D341Med (cell line): ENCODE measurements around the gene STMP1.
"Not testable (repeated sequence)": the region's sequence is repeated elsewhere in the genome, so short reads cannot be mapped to it uniquely, and the experiment has no call there.

Source experiments
- DNase-seq: peaks from one replicate; pipeline ENCODE4 v3.0.0; 2012; ENCODE audit warnings: low spot score

The STMP1 gene

DNA sequence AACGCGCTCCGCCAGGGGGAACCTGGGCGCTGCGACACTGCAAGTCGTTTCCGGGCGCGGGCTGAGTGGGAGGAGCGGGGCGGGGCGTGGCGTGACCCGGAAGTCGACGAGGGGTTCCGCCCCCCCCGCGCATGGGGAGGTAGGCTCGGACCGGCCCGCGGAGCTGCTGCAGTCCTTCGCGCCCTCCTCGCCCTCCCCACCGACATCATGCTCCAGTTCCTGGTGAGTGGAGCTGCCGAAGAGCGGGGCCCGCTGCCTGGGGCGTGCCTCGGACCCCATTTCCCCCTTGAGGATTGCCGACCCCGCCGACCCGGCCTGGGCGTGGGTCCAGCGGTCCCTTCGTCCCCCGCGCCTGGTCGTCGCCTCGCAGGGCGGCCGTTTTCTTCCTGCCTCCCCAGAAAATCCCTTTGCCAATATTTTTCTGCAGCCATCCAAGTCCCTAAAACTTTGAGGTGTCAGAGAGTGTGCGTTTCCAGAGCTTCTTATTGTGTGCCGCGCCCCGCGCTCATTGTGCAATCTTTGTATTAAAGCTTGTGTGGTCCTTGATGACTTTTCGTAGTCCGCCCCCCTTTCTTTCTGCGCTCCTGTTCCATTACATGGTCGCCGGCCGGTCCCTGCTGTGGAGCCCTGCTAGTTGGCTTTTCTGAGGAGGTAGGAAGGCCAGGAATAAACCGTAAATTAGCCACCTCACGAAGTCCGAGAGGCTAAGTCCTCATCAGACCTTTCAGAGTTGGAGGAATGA lies at the start of gene STMP1:
Gene STMP1, plus strand, starts transcription at position 142 of the 742 bp plus-strand sequence.
- peak; percentile 98 for DNase-seq

DNA sequence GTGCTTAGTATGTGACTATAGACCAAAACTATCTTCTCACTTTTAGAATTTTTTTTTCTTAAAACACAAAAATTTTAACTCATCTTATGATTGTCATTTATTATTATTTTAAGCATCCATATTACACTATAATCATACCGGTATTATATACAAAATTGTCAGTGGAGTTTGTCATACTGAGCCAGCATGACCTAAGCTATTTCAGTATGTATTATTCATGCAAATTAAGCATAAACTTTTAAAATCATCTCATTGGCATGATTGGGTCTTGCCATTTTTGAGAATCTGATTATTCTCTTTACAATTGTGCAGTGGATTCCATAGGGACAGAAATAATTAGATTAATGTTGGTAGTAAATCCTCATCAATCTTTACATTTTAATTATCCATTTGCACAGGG lies 46.2 kb upstream of the STMP1 start:
- DNase-seq = no peak

DNA sequence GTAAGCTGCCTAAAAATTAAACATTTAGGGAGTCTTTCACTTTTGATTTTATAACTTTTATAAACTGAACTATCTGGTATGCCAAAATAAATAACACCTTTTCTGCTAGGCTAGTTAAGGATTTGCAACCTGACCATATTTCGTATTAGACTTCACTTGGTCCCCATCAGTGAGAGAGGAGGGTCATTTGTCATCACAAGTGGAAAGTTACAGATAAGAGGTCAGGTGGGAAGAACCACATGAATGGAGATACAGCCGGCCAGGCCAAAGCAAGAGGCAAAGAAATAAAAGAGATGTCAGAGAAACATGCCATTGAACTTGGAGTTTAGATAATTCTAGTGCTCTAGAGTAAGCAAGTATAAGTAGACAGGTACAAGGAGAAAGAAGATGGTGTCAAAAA lies 44.5 kb upstream of the STMP1 start:
- no peak for DNase-seq

DNA sequence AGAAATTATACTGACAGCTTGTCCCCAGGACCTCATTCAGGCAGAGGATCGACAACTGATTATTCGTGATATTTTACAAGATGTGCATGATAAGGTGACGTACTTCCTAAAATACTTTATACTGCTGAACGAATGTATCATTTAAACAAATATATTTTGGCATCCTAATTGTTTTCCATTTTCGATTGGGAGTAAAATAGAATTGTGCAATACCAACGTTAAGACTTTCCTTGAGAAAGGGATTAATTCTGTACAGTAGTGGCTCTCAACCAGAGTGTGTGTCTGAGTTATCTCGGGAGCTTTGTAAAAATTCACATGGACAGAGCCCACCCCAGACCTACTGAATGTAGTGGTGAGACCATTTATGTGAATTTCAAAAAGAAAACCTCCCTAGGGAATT lies 43.8 kb upstream of the STMP1 start:
- DNase-seq = no peak

DNA sequence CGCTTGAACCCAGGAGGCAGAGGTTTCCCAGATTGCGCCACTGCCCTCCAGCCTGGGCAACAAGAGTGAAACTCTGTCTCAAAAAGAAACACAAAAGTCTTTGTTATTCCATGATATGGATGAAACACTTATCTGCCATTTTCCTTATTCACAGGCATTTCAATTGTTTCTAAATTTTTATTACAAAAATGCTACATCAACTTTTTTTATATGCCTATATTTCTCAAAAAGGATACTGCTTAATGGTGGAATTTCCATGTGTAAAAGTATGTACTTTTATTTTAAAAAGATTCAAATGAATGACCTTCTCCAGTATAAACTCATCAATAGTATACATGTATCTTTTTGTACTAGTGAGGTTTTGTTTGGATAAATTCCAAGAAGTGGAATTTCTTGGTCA lies 41.9 kb upstream of the STMP1 start:
- DNase-seq = no peak

DNA sequence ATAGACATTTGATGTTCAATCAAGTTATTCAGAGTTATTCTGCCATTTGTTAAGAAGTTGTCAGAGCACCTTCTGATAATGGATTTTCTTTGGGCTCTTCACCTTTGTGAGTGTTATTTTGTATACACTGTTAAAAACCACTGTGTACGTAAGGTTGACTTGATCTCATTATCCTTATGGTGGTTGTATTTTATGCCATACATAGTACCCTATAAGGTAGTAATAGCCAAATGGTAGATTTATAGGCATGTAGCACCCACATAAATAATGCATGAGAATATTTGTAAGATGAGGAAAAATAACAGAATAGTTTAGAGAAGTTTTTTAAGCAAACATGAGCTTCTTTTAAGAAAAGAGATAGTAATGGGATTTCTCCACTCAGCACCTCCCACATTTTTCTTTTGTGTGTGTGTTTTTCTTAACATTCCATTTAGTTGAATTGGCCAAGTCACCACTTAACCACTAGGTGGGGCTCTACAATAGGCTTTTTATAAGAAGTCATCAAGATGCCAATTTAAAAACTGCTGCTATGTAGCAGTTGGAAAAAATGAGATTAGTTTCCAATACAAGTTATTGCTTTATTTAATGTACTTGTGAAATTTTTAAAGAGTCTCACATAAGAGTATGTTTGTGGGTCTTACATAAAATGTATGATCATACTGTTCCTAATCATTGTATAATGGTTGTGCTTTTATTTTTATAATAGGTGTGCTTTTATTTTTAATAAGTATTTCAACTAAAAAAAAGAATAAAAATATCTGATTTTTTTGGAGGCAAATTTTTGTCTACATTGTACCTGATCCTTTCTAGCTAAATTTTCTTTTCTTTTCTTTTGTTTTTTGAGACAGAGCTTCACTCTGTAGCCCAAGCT lies 41.1 kb upstream of the STMP1 start:
- peak; percentile 50 for DNase-seq

DNA sequence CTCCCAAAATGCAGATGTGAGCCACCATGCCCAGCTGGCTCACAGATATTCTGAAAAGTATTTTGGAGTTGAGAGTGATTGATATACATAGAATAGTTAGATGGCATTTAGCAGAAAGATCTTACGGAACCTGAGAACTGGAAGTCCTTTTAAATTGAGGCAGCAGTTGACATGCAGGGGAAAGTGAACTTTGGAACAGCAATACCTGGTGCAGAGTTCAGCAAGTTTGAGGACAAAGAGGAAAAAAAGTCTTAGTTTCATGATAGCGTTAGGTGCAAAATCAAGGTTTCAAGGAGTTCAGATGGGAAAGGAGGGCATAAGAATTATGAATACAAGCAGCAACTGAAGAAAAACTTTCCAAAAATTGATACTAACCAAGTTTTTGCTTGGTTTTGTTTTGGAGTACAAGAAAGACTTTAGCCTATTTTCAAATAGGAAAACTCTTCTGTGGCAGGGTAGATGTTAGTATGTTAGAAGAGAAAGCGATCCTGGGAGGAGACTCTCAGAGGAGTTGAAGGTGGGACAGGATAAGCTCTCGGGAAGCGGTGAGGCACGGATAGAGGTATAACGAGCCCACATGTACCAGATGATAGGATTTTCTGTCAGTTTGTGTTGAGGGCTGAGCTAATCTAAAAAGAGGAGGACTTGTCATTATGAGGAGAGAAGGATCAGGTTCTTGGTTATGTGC lies 28.0 kb upstream of the STMP1 start:
- DNase-seq = no peak

DNA sequence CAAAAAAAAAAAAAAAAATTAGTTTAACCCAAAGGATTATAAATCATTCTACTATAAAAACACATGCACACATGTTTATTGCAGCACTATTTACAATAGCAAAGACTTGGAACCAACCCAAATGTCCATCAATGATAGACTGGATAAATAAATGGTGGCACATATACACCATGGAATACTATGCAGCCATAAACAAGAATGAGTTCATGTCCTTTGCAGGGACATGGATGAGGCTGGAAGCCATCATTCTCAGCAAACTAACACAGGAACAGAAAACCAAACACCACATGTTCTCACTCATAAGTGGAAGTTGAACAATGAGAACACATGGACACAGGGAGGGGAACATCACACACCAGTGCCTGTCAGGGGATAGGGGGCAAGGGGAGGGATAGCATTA lies 22.6 kb upstream of the STMP1 start:
- not testable (repeated sequence) for DNase-seq

DNA sequence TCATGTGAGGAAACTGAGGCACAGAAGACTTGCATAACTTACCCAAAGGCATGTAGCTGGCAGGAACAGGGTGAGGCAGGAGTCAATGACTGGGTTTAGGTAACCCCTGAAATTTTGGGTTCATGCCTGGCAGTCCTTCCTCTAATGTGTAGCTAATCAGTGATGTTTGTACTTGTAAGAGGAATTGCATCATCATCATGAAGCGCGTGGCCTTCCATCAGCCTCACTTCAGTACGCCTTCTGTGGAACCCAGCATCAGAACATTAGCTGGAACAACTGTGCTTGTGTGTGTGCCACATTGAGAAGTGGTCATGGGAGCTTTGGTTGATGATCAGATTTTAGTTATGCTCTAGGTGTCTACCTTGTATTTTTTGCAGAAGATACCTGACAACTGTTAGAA lies 18.2 kb upstream of the STMP1 start:
- DNase-seq = no peak

DNA sequence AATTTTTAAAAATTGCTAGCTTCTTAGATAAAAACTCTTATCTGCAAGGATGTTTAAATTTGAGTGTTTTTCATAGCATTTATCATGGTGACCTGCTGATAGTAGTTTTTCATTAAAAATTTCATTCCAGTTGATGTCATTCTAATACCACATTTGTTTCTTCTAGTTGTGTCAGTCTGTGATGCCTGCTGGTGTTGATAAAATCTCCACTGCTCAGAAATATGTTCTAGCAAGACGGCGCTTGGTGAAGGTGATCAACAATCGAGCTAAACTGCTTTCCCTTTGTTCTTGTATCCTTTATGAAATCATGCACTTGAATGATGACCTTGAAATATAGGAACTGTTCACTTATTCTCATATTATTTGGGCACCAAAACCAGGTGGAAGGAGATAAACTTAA lies 17.6 kb upstream of the STMP1 start:
- DNase-seq = no peak

DNA sequence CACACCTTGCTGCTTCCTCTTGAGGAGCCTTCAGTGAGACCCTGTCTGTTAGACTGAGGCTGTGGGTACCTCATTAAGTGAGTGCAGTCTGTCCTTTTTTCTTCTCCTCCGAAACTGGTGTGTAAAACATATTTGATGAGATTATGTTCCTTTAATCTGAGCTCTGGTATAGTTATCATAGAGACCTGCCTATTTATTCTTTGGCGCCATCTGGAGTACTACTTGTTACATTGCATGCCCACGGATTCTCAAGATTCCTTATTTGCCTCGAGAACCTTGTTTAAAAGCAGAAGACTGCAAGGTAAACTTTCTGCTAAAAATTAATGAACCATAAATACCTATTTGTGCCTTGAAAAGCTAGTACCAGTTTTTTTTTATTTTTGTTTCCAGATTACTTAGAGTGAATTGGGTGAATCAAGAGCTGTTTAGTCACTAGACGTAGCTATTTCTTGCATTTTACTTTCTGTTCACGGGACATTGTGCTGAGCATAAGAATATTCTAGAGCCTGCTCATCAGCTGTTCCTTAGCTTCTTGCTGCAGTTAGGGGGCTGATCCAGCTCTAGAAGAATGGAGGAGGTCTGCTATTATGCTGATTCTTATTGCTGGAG lies 16.9 kb upstream of the STMP1 start:
- DNase-seq = peak; percentile 57

DNA sequence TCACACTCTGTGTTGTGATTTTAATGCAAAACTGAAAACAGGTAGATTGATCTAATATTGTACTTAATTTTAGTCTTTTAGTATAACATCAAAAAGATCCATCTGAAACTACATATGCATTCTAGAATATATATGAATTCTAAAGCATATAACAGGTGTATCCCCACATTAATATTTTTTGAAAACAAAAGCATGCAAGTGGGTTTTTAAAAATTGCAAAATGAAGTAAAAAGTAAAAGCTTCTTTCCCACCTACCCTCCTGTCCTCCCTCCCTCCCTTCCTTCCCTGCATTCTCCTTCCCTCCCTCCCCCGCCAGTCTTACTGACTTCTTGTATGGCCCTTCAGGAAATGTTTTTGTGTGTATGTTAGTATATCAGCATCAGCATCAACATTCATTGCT lies 14.6 kb upstream of the STMP1 start:
- DNase-seq = no peak

DNA sequence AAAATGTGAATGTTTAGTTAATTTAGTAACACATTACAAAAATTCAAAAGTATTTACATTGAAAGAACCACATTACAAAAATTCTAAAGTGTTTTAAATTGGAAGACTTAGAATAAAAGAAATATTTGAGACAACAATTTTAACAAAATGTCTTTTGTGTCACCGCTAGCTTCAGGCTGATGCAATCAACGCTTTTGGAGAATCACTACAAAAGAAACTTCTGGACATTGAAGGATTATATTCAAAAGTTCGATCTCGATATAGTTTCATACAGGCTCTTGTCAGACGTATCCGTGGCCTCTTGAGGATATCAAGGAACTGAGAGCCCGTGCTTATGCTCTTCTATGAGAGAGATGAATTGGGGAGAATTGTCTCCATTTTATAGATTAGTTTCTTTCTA lies 14.1 kb upstream of the STMP1 start:
- no peak for DNase-seq

DNA sequence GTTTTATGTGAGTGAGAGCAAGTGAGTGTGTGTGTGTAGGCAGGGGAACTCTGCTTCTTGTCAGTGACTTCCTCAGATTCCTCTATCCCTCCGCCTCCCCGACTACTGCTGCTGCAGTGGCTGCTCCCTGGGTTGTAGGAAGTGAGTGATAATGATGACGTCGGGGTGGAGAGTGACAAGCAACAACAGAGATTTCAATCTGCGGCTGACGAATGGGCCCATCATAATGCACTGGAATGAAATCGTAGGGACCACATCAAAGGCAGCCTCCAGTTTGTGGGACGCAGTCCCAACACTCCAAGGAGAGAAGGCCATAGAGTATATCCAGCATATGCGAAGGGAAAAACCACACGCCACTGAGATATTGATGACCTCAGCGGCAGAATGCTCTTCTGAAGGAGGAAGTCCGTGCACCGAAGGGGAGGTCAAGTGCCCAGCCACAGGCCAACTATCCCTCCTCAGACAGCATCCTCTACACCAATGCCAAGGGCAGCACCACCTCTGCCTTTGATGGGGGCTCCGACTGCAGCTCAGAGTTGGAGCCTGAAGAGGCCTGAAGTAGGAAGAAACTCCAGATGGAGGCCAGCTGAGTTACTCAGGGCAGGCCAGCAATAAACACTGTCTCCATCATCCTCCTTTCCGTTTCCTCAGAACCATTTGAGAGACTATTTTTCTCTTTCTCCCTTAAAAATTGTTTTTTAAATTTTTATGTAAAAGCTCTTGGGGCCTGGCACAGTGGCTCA lies 11.3 kb upstream of the STMP1 start:
- DNase-seq = no peak

DNA sequence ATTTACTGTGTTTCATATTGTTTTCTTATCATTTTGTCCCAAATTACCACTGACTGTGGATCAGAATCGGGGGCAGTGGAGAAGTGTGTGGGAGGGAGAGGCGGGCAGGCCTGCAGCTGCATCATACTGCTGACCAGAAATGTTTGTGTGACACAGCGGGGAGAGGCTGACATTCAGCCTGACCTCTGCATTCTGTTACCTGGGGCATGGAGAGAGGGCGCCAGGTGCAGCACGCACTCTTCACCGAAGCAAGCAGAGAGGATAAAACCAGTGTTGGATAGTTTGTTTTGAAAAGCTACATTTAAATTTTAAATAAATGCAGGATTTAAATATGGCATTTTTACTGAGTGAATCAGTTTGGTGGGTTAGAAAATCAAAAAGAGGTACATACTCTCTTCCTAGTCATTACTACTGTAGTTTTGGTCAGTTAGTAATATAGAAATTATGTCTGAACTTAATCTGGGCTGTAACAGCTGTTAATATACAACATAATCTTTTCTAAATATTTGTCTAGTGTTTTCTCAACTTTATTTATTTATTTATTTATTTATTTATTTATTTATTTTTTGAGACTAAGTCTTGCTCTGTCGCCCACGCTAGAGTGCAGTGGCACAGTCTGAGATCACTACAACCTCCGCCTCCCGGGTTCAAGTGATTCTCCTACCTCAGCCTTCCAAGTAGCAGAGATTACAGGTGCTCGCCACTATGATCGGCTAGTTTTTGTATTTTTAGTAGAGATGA lies 8.8 kb upstream of the STMP1 start:
- DNase-seq = no peak

DNA sequence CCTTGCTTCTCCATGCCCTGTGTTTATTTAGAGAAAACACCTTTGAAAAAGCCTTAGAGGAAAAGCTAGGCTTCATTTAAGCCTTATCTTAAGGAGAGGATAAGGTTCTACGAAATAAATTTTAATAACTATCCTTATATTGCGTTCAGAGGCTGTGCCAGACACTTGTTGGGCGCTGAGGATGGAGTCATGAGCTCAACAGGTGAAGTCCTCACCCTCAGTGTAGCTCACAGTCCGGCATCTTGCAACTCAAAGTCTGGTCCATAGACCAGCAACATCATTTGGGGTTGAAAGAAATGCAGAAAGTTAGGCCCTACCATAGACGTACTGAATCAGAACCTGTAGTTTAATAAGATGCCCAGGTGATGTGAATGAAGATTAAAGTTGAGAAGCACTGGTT lies 3.8 kb upstream of the STMP1 start:
- no peak for DNase-seq

DNA sequence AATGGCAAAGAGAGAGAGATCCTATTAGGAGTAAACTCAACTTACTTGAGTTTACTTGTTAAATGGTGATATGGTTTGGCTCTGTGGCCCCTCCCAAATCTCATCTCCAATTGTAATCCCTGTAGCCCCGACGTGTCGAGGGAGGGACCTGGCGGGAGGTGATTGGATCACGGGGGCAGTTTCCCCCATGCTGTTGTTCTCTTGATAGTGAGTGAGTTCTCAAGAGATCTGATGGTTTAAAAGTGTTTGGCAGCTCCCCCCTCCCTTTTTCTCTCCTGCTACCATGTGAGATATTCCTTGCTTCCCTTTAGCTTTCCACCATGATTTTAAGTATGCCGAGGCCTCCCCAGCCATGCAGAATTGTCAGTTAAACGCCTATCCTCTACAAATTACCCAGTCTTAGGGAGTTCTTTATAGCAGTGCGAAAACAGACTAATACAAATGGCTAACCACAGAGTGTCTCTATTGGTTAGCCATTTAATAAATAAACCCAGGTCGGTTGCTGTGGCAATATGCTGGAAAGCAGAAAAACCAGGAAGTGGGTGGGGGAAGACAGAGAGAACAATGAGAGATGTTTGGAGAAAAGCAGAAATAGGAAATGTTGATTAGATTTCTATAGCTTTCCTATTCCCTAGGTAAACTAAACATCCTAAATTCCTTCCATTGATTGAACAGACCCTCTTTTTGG lies 3.0 kb upstream of the STMP1 start:
- no peak for DNase-seq

DNA sequence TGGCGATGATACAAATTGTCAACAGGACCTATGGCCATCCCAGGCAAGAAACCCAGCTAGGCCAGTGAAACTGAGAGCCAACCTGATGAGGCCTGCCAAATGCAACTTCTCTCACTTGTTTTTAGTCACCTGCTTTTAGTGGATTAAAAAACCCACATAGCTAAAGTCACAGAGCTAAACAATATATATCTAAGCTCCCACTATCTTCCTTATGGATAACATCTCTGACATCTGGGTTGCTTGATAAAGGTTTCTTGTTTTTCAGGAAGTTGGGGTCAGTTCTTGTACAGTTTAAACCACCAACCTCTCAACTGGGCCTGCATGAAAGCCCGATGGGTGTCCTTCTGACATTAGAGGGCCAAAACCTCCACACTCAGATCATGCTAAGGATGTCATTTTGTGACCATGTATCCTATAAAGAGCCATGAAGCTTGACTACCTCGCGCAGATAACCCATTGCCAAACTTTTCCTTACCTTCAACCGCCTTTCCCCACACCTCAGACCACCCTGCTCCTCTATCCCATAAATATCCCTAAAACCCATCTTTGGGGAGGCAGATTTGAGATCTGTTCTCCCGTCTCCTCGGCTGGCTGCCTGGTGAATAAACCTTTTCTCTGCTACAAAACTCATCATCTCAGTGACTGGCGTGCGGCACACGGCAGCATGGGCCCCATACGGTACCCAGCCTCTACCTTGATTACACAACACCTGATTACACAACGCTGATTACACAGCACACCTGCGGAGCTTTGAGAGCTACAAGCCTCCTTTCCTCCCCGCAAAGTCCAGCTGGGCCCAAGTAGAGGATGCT lies 797 bp upstream of the STMP1 start:
- DNase-seq = no peak

DNA sequence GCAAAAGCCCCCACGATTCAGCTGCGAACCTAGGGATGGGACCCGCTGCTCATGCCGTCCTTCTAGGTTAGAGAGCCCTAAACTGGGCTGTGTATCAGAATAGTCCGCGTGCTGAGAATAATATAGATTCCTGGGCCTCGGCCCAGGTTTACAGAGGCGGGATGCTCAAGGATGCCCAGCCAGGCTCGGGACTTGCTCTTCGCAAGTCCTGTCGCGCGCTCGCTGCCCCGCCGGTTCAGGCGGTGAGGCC lies 266 bp upstream of the STMP1 start:
- no peak for DNase-seq

DNA sequence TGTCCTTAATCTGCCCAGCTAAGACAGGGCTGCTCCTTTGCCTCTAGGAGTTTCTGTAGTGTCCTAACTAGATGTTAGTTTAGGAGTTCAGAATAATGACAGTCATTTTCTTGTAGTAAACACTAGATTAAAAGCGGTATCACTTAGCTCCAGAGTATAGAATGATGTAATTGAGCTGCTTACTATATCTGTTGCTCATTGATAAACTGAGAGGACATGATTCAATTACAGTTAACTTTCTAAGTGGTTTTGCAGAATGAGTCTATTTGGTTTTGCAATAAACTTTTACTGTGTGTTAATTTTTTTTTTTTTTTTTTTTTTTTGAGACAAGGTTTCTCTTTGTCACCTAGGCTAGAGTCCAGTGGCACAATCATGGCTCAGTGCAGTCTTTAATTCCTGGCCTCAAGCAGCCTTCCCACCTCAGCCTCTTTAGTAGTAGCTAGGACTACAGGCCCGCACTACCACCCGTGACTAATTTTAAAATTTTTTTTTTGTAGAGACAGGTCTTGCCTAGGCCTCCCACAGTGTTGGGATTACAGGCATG lies 1.8 kb downstream of the STMP1 start:
- no peak for DNase-seq
